Right atrium auricular region (tissue), 2 donors: ENCODE data around the gene DTHD1. TPM values are rescaled to one million over a fixed set of nuclear protein-coding genes. Genes with fewer than 3 reads are reported as not detected.

Experiments
- DNase-seq: peaks from one replicate; pipeline ENCODE4 v3.0.0-alpha.2; 2019; ENCODE audit warnings: low spot score
- H3K27ac ChIP-seq, 2 donors: fragments of 200-600 bp; sonication (generic); 1 replicate in 1 of 2; 2 replicates in 1 of 2; pipeline ENCODE4 v1.5.1; 2016 to 2019
- H3K27me3 ChIP-seq, 2 donors: fragments of 200-600 bp; sonication (generic); one replicate each; pipeline versions ENCODE4 v1.5.1 to v1.6.0; 2017 to 2019
- H3K36me3 ChIP-seq: fragments of 200-600 bp; sonication (generic); one replicate; pipeline ENCODE4 v1.5.1; 2016
- H3K4me1 ChIP-seq, 2 donors: fragments of 200-600 bp; sonication (generic); one replicate each; pipeline versions ENCODE4 v1.5.1 to v1.6.0; 2017 to 2019
- H3K4me3 ChIP-seq, 2 donors: fragments of 200-600 bp; sonication (generic); 1 replicate in 1 of 2; 2 replicates in 1 of 2; pipeline ENCODE4 v1.5.1; 2017 to 2019; ENCODE audit warnings: mild to moderate bottlenecking in 1 of 2, moderate library complexity in 1 of 2
- H3K9me3 ChIP-seq, 2 donors: fragments of 200-600 bp; sonication (generic); one replicate each; pipeline ENCODE4 v1.5.1; 2019
- total RNA-seq, 2 donors: library from RNA; depleted of rRNA; stranded (reverse); fragments of >200 nt; gene quantifications; one replicate each; pipeline ENCODE4 v1.1.0, GENCODE V29; 2016
- TF ChIP-seq, protein P1 (sequence below), 2 donors: fragments of 200-600 bp; sonication (generic); IDR thresholded peaks; one replicate each; pipeline ENCODE4 v1.5.1; 2019; ENCODE audit warnings: antibody characterized with exemption in 2 of 2

DTHD1 gene
- total RNA-seq = under 1 TPM in 1 of 2 donors, not detected in 1; 0.16 TPM

DNA sequence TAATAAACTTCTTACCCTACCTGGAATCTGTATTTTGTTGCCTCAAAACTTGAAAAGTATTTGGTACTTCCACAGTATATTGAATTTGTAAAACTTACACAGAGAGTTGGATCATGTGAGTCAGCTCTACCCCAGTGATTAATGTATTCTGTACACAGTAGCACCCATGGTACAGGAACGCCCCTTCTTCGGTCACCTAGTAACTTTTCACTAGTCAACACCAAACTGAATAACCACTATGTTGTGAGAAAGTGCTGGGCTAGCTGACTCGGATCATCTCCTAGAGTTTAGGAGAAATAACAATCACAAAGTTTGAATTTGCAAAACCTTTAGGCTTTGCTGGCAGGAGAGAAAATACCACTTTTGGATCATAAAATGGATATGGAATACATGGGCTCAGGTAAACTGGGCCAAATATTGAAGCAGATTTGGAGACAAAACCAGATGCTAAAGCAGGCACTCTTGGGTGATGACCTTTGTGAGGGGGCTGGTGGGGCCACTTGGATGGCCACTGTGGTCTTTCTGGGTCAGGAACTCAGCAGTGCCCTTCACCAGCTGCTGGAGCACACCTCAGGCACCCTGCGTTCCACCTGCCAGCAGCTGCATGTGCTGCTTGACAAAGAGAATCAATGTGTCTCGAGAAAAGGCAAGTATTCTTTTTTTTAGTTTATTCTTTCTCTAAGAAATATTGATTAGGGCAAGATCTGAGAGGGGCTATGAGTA, at the start of gene DTHD1:
Gene DTHD1 (plus strand): TSS at position 233 of the 723 bp plus-strand sequence. CDS start 143 bp downstream, at position 376.
- Histone ChIP-seq H3K27ac (no peak within 1 kb of the TSS), H3K4me3 (no peak within 1 kb of the TSS), H3K36me3 (no peaks in the 10 kb centered on the region), H3K4me1 (no peaks in the 10 kb centered on the region), H3K27me3 (no peaks in the 10 kb centered on the region), H3K9me3 (no peaks in the 10 kb centered on the region)
- no peak for DNase-seq
- TF ChIP-seq, protein P1, sequence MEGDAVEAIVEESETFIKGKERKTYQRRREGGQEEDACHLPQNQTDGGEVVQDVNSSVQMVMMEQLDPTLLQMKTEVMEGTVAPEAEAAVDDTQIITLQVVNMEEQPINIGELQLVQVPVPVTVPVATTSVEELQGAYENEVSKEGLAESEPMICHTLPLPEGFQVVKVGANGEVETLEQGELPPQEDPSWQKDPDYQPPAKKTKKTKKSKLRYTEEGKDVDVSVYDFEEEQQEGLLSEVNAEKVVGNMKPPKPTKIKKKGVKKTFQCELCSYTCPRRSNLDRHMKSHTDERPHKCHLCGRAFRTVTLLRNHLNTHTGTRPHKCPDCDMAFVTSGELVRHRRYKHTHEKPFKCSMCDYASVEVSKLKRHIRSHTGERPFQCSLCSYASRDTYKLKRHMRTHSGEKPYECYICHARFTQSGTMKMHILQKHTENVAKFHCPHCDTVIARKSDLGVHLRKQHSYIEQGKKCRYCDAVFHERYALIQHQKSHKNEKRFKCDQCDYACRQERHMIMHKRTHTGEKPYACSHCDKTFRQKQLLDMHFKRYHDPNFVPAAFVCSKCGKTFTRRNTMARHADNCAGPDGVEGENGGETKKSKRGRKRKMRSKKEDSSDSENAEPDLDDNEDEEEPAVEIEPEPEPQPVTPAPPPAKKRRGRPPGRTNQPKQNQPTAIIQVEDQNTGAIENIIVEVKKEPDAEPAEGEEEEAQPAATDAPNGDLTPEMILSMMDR (IDR thresholded peaks at IDR 0.05) = no peak

DNA sequence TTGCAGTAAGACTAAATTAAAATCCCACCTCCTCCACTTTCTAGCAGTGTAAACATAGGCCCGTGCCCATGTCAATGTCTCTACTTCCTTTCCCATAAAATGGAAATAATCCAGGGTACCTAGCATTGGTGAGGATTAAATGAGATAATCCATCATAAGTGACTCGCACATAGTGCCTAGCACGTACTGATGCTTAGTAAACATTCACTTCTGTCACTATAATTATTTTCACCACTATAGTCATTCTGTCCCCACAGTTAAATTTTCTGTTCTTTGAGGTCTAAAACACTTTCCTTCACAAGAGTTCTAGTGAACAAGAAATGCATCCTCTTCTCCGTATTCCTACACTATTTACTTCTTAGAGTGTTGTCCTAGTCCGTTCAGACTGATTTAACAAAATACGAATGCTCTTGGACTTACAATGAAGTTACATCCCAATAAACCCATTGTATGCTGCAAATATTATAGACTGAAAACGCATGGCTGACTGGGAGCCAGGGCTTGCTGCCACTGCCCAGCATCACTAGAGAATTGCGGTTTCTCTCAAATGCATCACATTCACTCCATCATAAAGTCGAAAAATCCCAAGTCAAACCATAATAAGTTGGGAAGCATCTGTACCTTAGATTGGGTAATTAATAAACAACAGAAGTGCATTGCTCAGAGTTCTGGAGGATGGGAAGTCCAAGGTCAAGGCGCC, 47.7 kb upstream of the DTHD1 start:
- Histone ChIP-seq H3K4me3 (no peak overlapping the region), H3K36me3 (no peaks in the 10 kb centered on the region), H3K27me3 (no peaks in the 10 kb centered on the region), H3K9me3 (peaks cover 0 to 8% of the 10 kb centered on the region in 2 donors), H3K27ac (no peak overlapping the region), H3K4me1 (no peaks in the 10 kb centered on the region)
- DNase-seq = no peak
- TF ChIP-seq, protein P1 (IDR thresholded peaks at IDR 0.05) = no peak

DNA sequence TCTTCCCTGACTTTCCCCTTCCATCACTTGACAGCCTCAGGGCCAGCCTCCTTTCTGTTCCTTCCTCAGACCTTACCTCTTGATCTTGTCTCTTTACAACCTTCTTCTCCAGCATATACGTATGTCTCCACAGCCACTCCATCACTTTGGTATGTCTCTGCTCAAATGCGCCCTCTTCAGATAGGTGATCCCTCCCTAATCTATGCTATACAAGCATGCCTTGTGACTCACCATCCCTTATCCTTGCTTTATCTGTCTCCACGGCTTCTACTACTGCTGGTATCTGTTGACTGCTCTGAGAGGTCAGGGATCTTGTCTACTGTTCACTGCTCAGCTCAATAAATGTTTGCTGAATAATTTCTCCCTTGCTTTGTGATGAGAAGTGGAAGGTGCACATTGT, 46.1 kb upstream of the DTHD1 start:
- Histone ChIP-seq H3K27ac (no peak overlapping the region), H3K27me3 (no peaks in the 10 kb centered on the region), H3K36me3 (no peaks in the 10 kb centered on the region), H3K4me1 (no peaks in the 10 kb centered on the region), H3K4me3 (no peak overlapping the region), H3K9me3 (peaks cover 0 to 8% of the 10 kb centered on the region in 2 donors)
- DNase-seq = no peak
- TF ChIP-seq, protein P1 (IDR thresholded peaks at IDR 0.05) = no peak

DNA sequence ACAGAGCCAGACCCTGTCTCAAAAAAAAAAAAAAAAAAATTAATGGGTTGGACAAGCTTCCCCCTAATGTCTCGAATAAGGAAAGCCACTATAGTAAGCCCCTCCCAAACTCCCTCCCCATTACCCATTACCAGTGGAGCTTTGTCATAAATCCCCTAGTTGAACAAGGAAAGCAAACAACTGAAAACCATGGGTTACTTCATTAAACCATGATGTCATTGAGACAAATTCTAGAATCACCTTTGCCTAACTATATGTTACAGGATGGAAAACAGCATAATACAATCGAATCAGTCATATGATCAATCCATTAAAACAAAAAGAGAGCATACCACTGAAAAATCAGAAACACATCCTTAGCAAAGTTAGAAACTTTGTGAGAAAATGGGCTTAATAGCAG, 45.3 kb upstream of the DTHD1 start:
- H3K9me3 ChIP-seq = peaks cover 0 to 8% of the 10 kb centered on the region in 2 donors
- H3K36me3 ChIP-seq = no peaks in the 10 kb centered on the region
- H3K27me3 ChIP-seq = no peaks in the 10 kb centered on the region
- TF ChIP-seq, protein P1 (IDR thresholded peaks at IDR 0.05) = no peak
- no peak overlapping the region for H3K4me3 ChIP-seq
- H3K4me1 ChIP-seq = no peaks in the 10 kb centered on the region
- no peak for DNase-seq
- no peak overlapping the region for H3K27ac ChIP-seq

DNA sequence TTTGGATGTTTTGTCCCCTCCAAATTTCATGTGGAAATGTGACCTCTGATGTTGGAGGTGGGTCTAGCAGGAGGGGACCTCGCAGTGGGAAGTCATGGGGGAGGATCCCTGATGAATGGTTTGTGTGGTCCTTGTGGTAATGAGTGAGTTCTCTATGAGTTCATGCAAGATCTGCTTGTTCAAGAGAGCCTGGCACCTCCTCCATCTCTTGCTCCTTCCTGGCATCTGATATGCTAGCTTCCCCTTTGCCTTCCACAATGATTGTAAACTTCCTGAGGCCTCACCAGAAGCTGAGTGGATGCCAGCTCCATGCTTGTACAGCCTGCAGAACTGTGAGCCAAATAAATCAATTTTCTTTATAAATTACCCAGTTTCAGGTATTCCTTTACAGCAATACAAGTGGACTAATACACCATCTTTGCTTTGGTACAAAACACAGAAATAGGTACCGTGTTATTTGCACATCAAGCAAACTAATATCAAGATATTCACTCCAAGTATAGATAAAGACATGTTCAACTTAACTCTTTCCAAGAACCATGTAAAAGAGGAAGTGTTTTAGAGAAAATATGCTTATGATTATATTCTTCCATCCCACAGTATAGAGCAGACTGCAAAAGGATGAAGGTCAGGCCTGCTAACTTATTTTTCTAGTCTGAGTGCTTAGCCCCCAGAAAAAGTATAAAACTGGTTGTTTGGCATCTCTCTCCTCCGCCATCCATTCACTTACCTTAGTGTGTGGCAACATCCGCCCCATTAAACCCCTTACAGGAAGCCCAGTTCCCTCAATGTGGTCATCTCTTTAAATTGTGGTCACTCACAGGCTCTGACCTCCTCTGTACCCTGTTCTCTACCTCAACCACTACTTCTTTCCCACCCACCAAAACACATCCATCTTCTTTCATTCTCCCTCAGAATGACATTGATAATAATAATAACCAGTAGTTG, 43.8 kb upstream of the DTHD1 start:
- no peak for DNase-seq
- Histone ChIP-seq H3K4me1 (no peaks in the 10 kb centered on the region), H3K9me3 (peaks cover 0 to 8% of the 10 kb centered on the region in 2 donors), H3K4me3 (no peak overlapping the region), H3K27ac (no peak overlapping the region), H3K27me3 (peaks cover 0 to 3% of the 10 kb centered on the region in 2 donors), H3K36me3 (no peaks in the 10 kb centered on the region)
- TF ChIP-seq, protein P1 (IDR thresholded peaks at IDR 0.05) = no peak
